GM12878 (cell line): ENCODE measurements around the gene PPP1CA.
A peak's percentile ranks its signal among the peaks of the same experiment; 100 is the strongest.

ENCODE experiments used
- CEBPB ChIP-seq, 2 experiments: fragments of 150-350 bp in 1 of 2; IDR thresholded peaks; 2 replicates each; pipeline ENCODE4 v1.6.1; 2012 to 2014; ENCODE audit warnings: low read depth in 2 of 2, low read length in 2 of 2, borderline replicate concordance in 1 of 2, inconsistent platforms in 1 of 2
- CHD1 ChIP-seq: IDR thresholded peaks from 2 replicates; pipeline ENCODE4 v1.6.1; 2012; ENCODE audit warnings: low read depth, low read length, improper control_type of control experiment
- CREB1 ChIP-seq: IDR thresholded peaks from 2 replicates; pipeline ENCODE4 v1.6.1; 2012; ENCODE audit warnings: low read depth, mild to moderate bottlenecking, inconsistent platforms
- CTCF ChIP-seq, 3 experiments: IDR thresholded peaks in 2 of 3; conservative IDR thresholded peaks in 1 of 3; 2 replicates each; pipeline ENCODE4 v1.5.1; 2011; ENCODE audit warnings: low read depth in 3 of 3, low read length in 3 of 3, mild to moderate bottlenecking in 3 of 3, control low read depth in 2 of 3, moderate library complexity in 2 of 3, inconsistent platforms in 1 of 3, mixed read lengths in 1 of 3; ENCODE audit not compliant: control insufficient read depth in 2 of 3, insufficient read depth in 1 of 3; ENCODE audit errors: extremely low read depth in 1 of 3
- GABPA ChIP-seq: IDR thresholded peaks from 2 replicates; pipeline ENCODE4 v1.6.1; 2014; ENCODE audit warnings: antibody characterized with exemption, low read depth, mild to moderate bottlenecking, inconsistent platforms
- MTA3 ChIP-seq: IDR thresholded peaks from 2 replicates; pipeline ENCODE4 v1.6.1; 2012; ENCODE audit warnings: low read length, inconsistent platforms, borderline replicate concordance
- POLR2A ChIP-seq: IDR thresholded peaks from 2 replicates; pipeline ENCODE4 v1.6.1; 2011; ENCODE audit warnings: low read depth, mild to moderate bottlenecking, low read length
- POU2F2 ChIP-seq: IDR thresholded peaks from 3 replicates; pipeline ENCODE4 v1.6.1; 2011; ENCODE audit warnings: low read depth, mild to moderate bottlenecking, low read length, borderline replicate concordance
- RAD21 ChIP-seq: IDR thresholded peaks from 2 replicates; pipeline ENCODE4 v1.6.1; 2011; ENCODE audit warnings: mild to moderate bottlenecking, low read depth, low read length, moderate library complexity; ENCODE audit not compliant: insufficient read depth
- SIN3A ChIP-seq: IDR thresholded peaks from 2 replicates; pipeline ENCODE4 v1.6.1; 2012; ENCODE audit warnings: low read depth, low read length, improper control_type of control experiment
- SREBF2 ChIP-seq: IDR thresholded peaks from 2 replicates; pipeline ENCODE4 v1.6.1; 2012; ENCODE audit warnings: mild to moderate bottlenecking, low read length
- YBX1 ChIP-seq: fragments of 450-650 bp; IDR thresholded peaks from 2 replicates; pipeline ENCODE4 v1.6.1; 2016; ENCODE audit warnings: antibody characterized with exemption
- ZBTB11 ChIP-seq: fragments of 450-650 bp; formaldehyde crosslinking; IDR thresholded peaks from 2 replicates; pipeline ENCODE4 v1.5.0; 2022; ENCODE audit warnings: mild to moderate bottlenecking, missing genetic modification characterization
- ZNF217 ChIP-seq: fragments of 450-650 bp; IDR thresholded peaks from 2 replicates; pipeline ENCODE4 v1.6.1; 2017; ENCODE audit warnings: antibody characterized with exemption, mild to moderate bottlenecking

- no peak for TF ChIP-seq CTCF (IDR thresholded peaks at IDR 0.05 in 2 of 3, conservative IDR thresholded peaks at IDR 0.05 in 1 of 3; ENCODE audit: control insufficient read depth in 2 of 3, extremely low read depth in 1 of 3, insufficient read depth in 1 of 3, low read depth in 3 of 3, low read length in 3 of 3)
- TF ChIP-seq CEBPB (IDR thresholded peaks at IDR 0.05; ENCODE audit: borderline replicate concordance in 1 of 2, low read depth in 2 of 2, low read length in 2 of 2), result no peak
- no peak for TF ChIP-seq SREBF2
- TF ChIP-seq POU2F2, result peak; percentile 47; the same call in 2 of the 3 replicates
- no peak for TF ChIP-seq GABPA
- no peak for TF ChIP-seq CHD1
- no peak for TF ChIP-seq ZBTB11 (CRISPR knock-in tag)
- TF ChIP-seq ZNF217, result no peak
- TF ChIP-seq RAD21, result no peak
- no peak for TF ChIP-seq MTA3
- TF ChIP-seq SIN3A, result peak; percentile 90
- peak; percentile 87 for TF ChIP-seq POLR2A
- no peak for TF ChIP-seq YBX1
- TF ChIP-seq CREB1, result no peak
Observed at GRCh38 chr11:67428052-67429001, 26.7 kb upstream of the PPP1CA start, which contains the start of gene RPS6KB2.
